ENCODE measurements around the gene REG4. TPM values are rescaled to one million over a fixed set of nuclear protein-coding genes. Genes with fewer than 3 reads are reported as not detected.

The REG4 gene
- total RNA-seq, 1 donor: not detected

DNA sequence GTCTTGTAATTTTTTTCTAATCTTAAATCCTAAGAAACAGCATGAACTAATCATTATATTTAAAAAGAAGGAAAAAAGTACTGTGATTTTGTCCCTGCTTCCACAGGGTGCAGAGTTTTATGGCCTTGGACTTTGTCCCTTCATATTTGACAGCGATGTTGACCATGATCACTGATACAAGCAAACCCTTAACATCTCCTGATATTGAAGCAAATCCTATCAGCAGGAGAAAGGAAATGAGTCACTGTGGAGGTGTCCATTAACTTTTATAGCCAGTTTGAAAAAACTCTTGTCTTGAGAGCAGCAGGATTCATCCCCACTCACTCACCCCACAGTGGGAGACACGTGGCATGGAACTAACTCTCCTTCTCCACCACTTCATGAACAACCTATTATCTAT, 5.1 kb upstream of the REG4 start:
- H3K79me2 ChIP-seq (ENCODE audit: insufficient read depth, low read length): no peaks in the 10 kb centered on the region
- H3K36me3 ChIP-seq (ENCODE audit: insufficient read depth, low read length): no peaks in the 10 kb centered on the region
- H3K4me1 ChIP-seq (ENCODE audit: insufficient read depth, low read length): peaks cover 5% of the 10 kb centered on the region
- no peak for DNase-seq (ENCODE audit: insufficient read length, low spot score, missing footprints)
- no peaks in the 10 kb centered on the region for H4K20me1 ChIP-seq (ENCODE audit: insufficient read depth, low read length)
- no peak overlapping the region for H3K27ac ChIP-seq (ENCODE audit: low read depth, low read length)
- no peak overlapping the region for H3K4me2 ChIP-seq (ENCODE audit: insufficient read depth, low read length)
- peaks cover 18% of the 10 kb centered on the region for H3K27me3 ChIP-seq (ENCODE audit: insufficient read depth, low read length)
- no peaks in the 10 kb centered on the region for H3K9me3 ChIP-seq (ENCODE audit: low read depth, low read length)
- no peak overlapping the region for H2AFZ ChIP-seq (ENCODE audit: low read length)
- no peak overlapping the region for H3K4me3 ChIP-seq (ENCODE audit: insufficient read depth, low read length)
- no peak for TF ChIP-seq CTCF (IDR thresholded peaks at IDR 0.05; ENCODE audit: extremely low read depth, low read depth, low read length)

- no peaks in the 10 kb centered on the region for H3K36me3 ChIP-seq (ENCODE audit: insufficient read depth, low read length)
- H3K79me2 ChIP-seq (ENCODE audit: insufficient read depth, low read length): no peaks in the 10 kb centered on the region
- H3K4me2 ChIP-seq (ENCODE audit: insufficient read depth, low read length): no peak overlapping the region
- H3K4me3 ChIP-seq (ENCODE audit: insufficient read depth, low read length): no peak overlapping the region
- no peaks in the 10 kb centered on the region for H3K9me3 ChIP-seq (ENCODE audit: low read depth, low read length)
- no peak for TF ChIP-seq CTCF (IDR thresholded peaks at IDR 0.05; ENCODE audit: extremely low read depth, low read depth, low read length)
- no peak for DNase-seq (ENCODE audit: insufficient read length, low spot score, missing footprints)
- no peak overlapping the region for H3K27ac ChIP-seq (ENCODE audit: low read depth, low read length)
- peaks cover 17% of the 10 kb centered on the region for H3K27me3 ChIP-seq (ENCODE audit: insufficient read depth, low read length)
- H2AFZ ChIP-seq (ENCODE audit: low read length): no peak overlapping the region
- H3K4me1 ChIP-seq (ENCODE audit: insufficient read depth, low read length): peaks cover 5% of the 10 kb centered on the region
- H4K20me1 ChIP-seq (ENCODE audit: insufficient read depth, low read length): no peaks in the 10 kb centered on the region
These were observed 4.7 kb upstream of the REG4 start for GRCh38 chr1:119815928-119816327.

DNA sequence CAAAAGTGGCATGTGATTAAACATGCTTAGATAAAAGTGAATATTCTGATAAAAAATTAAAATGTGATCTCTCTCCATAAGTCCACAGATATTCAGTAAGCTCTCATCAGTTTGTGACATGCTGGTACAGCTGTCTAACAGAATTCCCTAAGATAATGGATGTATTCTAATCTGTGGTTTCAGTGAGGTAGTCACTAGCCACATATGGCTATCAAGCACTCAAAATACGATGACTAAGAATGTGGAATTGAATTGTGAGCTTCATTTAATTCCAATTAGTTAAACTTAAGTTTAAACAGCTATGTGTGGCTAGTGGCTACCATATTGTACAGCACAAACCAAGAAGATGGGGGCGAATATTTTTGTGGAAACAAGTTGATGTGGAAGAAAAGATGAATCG, 4.1 kb upstream of the REG4 start:
- no peaks in the 10 kb centered on the region for H4K20me1 ChIP-seq (ENCODE audit: insufficient read depth, low read length)
- DNase-seq (ENCODE audit: insufficient read length, low spot score, missing footprints): no peak
- H3K9me3 ChIP-seq (ENCODE audit: low read depth, low read length): no peaks in the 10 kb centered on the region
- H2AFZ ChIP-seq (ENCODE audit: low read length): no peak overlapping the region
- H3K36me3 ChIP-seq (ENCODE audit: insufficient read depth, low read length): no peaks in the 10 kb centered on the region
- no peak overlapping the region for H3K27ac ChIP-seq (ENCODE audit: low read depth, low read length)
- no peak overlapping the region for H3K4me2 ChIP-seq (ENCODE audit: insufficient read depth, low read length)
- H3K4me3 ChIP-seq (ENCODE audit: insufficient read depth, low read length): no peak overlapping the region
- H3K27me3 ChIP-seq (ENCODE audit: insufficient read depth, low read length): peaks cover 17% of the 10 kb centered on the region
- peaks cover 5% of the 10 kb centered on the region for H3K4me1 ChIP-seq (ENCODE audit: insufficient read depth, low read length)
- TF ChIP-seq CTCF (IDR thresholded peaks at IDR 0.05; ENCODE audit: extremely low read depth, low read depth, low read length): no peak
- H3K79me2 ChIP-seq (ENCODE audit: insufficient read depth, low read length): no peaks in the 10 kb centered on the region

GRCh38 chr1:119814288-119814687, 3.0 kb upstream of the REG4 start:
- no peak overlapping the region for H3K4me3 ChIP-seq (ENCODE audit: insufficient read depth, low read length)
- peaks cover 17% of the 10 kb centered on the region for H3K27me3 ChIP-seq (ENCODE audit: insufficient read depth, low read length)
- no peaks in the 10 kb centered on the region for H3K79me2 ChIP-seq (ENCODE audit: insufficient read depth, low read length)
- H3K4me1 ChIP-seq (ENCODE audit: insufficient read depth, low read length): peaks cover 5% of the 10 kb centered on the region
- no peak overlapping the region for H3K4me2 ChIP-seq (ENCODE audit: insufficient read depth, low read length)
- no peaks in the 10 kb centered on the region for H4K20me1 ChIP-seq (ENCODE audit: insufficient read depth, low read length)
- no peak for TF ChIP-seq CTCF (IDR thresholded peaks at IDR 0.05; ENCODE audit: extremely low read depth, low read depth, low read length)
- no peaks in the 10 kb centered on the region for H3K9me3 ChIP-seq (ENCODE audit: low read depth, low read length)
- no peak overlapping the region for H3K27ac ChIP-seq (ENCODE audit: low read depth, low read length)
- DNase-seq (ENCODE audit: insufficient read length, low spot score, missing footprints): no peak
- no peaks in the 10 kb centered on the region for H3K36me3 ChIP-seq (ENCODE audit: insufficient read depth, low read length)
- no peak overlapping the region for H2AFZ ChIP-seq (ENCODE audit: low read length)

Measured in osteoblast (primary cell).